ENCODE measurements around the gene ARHGAP8. TPM values are rescaled to one million over a fixed set of nuclear protein-coding genes. Genes with fewer than 3 reads are reported as not detected.
A peak's percentile ranks its signal among the peaks of the same experiment; 100 is the strongest.
"Not testable (repeated sequence)": the region's sequence is repeated elsewhere in the genome, so short reads cannot be mapped to it uniquely, and the experiment has no call there.

The ARHGAP8 gene
- total RNA-seq, 2 experiments from 2014 or later, result 3.3 to 3.4 TPM

GRCh38 chr22:44845191-44845590 is 92.8 kb downstream of the ARHGAP8 start:
- no peaks in the 10 kb centered on the region for H3K36me3 Mint-ChIP-seq (ENCODE audit: low read depth)
- peaks cover 7% of the 10 kb centered on the region for H3K9me3 Mint-ChIP-seq (ENCODE audit: low read depth)
- ChIA-PET POLR2A (no interaction called here), CTCF (no interaction called here)
- H3K4me1 Mint-ChIP-seq, result no peaks in the 10 kb centered on the region
- no peak for ATAC-seq
- no peak overlapping the region for H3K27ac Mint-ChIP-seq
- intact Hi-C loops (cut with DNase I, micrococcal nuclease), result no loop called here
- no peak overlapping the region for H3K4me3 Mint-ChIP-seq
- H3K27me3 Mint-ChIP-seq, result no peaks in the 10 kb centered on the region
- DNase-seq, result no peak

GRCh38 chr22:44845796-44846720 is 93.7 kb downstream of the ARHGAP8 start:
- POLR2A ChIA-PET, result no interaction called here
- Mint-ChIP-seq H3K36me3 (ENCODE audit: low read depth) (no peaks in the 10 kb centered on the region), H3K27me3 (no peaks in the 10 kb centered on the region), H3K4me1 (no peaks in the 10 kb centered on the region), H3K27ac (no peak overlapping the region), H3K9me3 (ENCODE audit: low read depth) (peaks cover 7% of the 10 kb centered on the region), H3K4me3 (no peak overlapping the region)
- CTCF ChIA-PET, result no interaction called here
- intact Hi-C loops (cut with DNase I, micrococcal nuclease), result no loop called here
- ATAC-seq (no peak), DNase-seq (no peak)

DNA sequence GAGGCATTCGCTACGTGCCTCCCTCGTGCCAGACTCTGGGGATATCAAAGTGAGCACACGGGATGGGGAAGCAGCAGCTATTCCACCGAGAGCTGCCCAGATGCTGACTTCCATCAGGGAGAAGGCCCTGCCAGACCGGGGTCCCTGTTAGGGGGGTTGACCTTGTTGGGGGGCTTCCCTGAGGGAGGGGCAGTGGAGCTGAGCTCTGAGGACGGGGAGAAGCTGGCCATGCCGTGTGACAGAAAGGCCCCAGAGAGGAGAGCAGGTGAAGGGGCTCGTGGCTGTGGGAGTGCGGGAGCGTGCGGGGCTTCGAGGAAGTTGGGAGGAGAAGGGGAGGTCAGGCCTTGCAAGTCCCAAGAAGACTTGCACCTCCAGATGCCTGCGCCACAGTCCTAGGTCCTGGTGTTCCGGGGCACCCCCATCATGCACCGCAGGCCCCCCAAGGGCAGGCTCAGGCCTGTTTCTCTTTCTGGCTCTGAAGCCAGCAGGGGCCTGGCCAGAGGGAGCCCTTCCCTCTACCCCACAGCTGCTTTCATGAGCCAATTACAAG is 94.4 kb downstream of the ARHGAP8 start:
- DNase-seq, result no peak
- no peak for ATAC-seq
- no peak overlapping the region for H3K27ac Mint-ChIP-seq
- POLR2A ChIA-PET, result no interaction called here
- H3K36me3 Mint-ChIP-seq (ENCODE audit: low read depth), result no peaks in the 10 kb centered on the region
- H3K4me1 Mint-ChIP-seq, result no peaks in the 10 kb centered on the region
- no peak overlapping the region for H3K4me3 Mint-ChIP-seq
- H3K9me3 Mint-ChIP-seq (ENCODE audit: low read depth), result peaks cover 7% of the 10 kb centered on the region
- CTCF ChIA-PET, result interaction anchor here (0.8 kb wide), 1 partner anchor 454 kb away, joined by 3 read pairs; no protein-coding TSS in a partner anchor
- no peaks in the 10 kb centered on the region for H3K27me3 Mint-ChIP-seq
- intact Hi-C loops (cut with DNase I, micrococcal nuclease), result no loop called here

DNA sequence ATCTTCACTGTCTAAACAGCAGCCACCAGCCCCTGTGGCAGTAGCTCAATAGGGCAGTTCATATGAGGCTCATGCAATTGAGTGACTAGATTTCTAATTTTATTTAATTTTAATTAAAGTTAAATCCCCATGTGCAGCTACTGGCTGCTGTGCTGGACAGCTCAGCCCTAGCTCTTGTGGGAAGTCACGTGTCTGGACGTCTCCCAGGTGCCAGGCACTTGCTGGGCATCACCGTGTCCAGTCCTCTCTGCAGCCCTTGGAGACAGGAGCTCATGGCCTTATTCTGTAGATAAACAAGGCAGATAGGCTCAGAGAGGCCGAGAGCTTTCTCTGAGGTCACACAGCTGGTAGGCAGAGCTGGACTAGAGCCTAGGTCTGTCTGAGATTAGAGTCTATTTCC is 95.0 kb downstream of the ARHGAP8 start:
- DNase-seq (no peak), ATAC-seq (no peak)
- intact Hi-C loops (cut with DNase I, micrococcal nuclease), result no loop called here
- Mint-ChIP-seq H3K27me3 (no peaks in the 10 kb centered on the region), H3K27ac (no peak overlapping the region), H3K4me1 (no peaks in the 10 kb centered on the region), H3K4me3 (no peak overlapping the region), H3K36me3 (ENCODE audit: low read depth) (no peaks in the 10 kb centered on the region), H3K9me3 (ENCODE audit: low read depth) (peaks cover 7% of the 10 kb centered on the region)
- ChIA-PET POLR2A (no interaction called here), CTCF (interaction anchor here (0.8 kb wide), 1 partner anchor 453 kb away, joined by 3 read pairs; no protein-coding TSS in a partner anchor)

- POLR2A ChIA-PET, result no interaction called here
- intact Hi-C loops (cut with DNase I, micrococcal nuclease), result no loop called here
- no peak for ATAC-seq
- no peak overlapping the region for H3K27ac Mint-ChIP-seq
- H3K9me3 Mint-ChIP-seq (ENCODE audit: low read depth), result peaks cover 7% of the 10 kb centered on the region
- H3K36me3 Mint-ChIP-seq (ENCODE audit: low read depth), result no peaks in the 10 kb centered on the region
- no peaks in the 10 kb centered on the region for H3K4me1 Mint-ChIP-seq
- H3K27me3 Mint-ChIP-seq, result no peaks in the 10 kb centered on the region
- CTCF ChIA-PET, result interaction anchor here (0.8 kb wide), 1 partner anchor 453 kb away, joined by 3 read pairs; no protein-coding TSS in a partner anchor
- H3K4me3 Mint-ChIP-seq, result no peak overlapping the region
- DNase-seq, result no peak
Observed at GRCh38 chr22:44847892-44848291, 95.5 kb downstream of the ARHGAP8 start.

DNA sequence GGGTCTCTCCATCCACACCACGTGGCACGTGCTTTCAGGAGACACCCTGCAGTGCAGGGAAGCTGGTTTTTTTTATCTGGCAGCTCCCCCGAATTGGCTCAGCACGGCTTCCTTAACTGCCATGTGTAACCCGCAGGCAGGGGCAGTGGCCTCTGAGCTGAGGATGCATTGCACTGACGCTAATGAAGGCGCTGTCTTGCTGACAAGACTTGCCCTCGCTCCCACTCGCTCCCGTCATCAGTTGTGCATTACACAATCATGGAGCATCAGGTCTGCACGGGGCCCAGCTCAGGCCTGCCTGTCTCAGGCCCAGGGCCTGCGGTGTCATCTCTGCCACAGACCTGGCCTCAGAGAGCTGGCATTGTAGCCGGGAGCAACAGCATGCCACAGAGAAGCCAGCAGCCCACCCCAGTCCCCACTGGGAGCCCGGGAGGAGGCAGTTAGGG is 95.9 kb downstream of the ARHGAP8 start:
- no peak for ATAC-seq
- H3K27me3 Mint-ChIP-seq, result no peaks in the 10 kb centered on the region
- no peak overlapping the region for H3K4me3 Mint-ChIP-seq
- POLR2A ChIA-PET, result no interaction called here
- no peak for DNase-seq
- CTCF ChIA-PET, result no interaction called here
- intact Hi-C loops (cut with DNase I, micrococcal nuclease), result no loop called here
- H3K9me3 Mint-ChIP-seq (ENCODE audit: low read depth), result peaks cover 7% of the 10 kb centered on the region
- H3K27ac Mint-ChIP-seq, result no peak overlapping the region
- peaks cover 2% of the 10 kb centered on the region for H3K4me1 Mint-ChIP-seq
- no peaks in the 10 kb centered on the region for H3K36me3 Mint-ChIP-seq (ENCODE audit: low read depth)

- Mint-ChIP-seq H3K4me3 (no peak overlapping the region), H3K27me3 (no peaks in the 10 kb centered on the region), H3K4me1 (peaks cover 3% of the 10 kb centered on the region), H3K9me3 (ENCODE audit: low read depth) (peaks cover 7% of the 10 kb centered on the region), H3K36me3 (ENCODE audit: low read depth) (no peaks in the 10 kb centered on the region), H3K27ac (no peak overlapping the region)
- POLR2A ChIA-PET, result no interaction called here
- CTCF ChIA-PET, result no interaction called here
- no peak for DNase-seq
- ATAC-seq, result no peak
- intact Hi-C loops (cut with DNase I, micrococcal nuclease), result no loop called here
Observed at GRCh38 chr22:44848791-44849420, 96.5 kb downstream of the ARHGAP8 start.

DNA sequence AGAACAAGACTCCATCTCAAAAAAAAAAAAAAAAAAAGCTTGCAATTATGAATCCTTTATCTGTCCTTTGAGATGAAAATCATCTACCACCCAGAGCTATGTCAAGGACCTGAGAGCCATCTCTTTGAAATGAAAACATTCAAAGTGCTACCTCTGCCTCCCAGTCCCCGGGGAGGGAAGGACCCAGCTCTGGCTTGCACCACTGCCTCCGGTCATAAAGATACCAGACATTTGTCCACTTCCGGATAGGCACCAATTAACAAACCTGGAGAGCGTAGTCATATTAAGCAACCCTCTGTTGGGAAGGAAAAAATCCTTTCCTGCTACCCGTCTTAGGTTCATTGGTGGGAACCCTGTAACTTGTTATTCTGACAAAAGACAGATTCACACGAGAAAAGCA is 98.6 kb downstream of the ARHGAP8 start:
- no peaks in the 10 kb centered on the region for H3K27me3 Mint-ChIP-seq
- CTCF ChIA-PET, result no interaction called here
- no peak overlapping the region for H3K4me3 Mint-ChIP-seq
- peaks cover 10% of the 10 kb centered on the region for H3K4me1 Mint-ChIP-seq
- intact Hi-C loops (cut with DNase I, micrococcal nuclease), result no loop called here
- H3K9me3 Mint-ChIP-seq (ENCODE audit: low read depth), result no peaks in the 10 kb centered on the region
- H3K27ac Mint-ChIP-seq, result peak overlapping the region; percentile 47
- DNase-seq (no peak), ATAC-seq (no peak)
- POLR2A ChIA-PET, result no interaction called here
- no peaks in the 10 kb centered on the region for H3K36me3 Mint-ChIP-seq (ENCODE audit: low read depth)

- H3K27me3 Mint-ChIP-seq; H3K36me3 Mint-ChIP-seq (ENCODE audit: low read depth); H3K4me3 Mint-ChIP-seq; intact Hi-C loops (cut with DNase I, micrococcal nuclease); H3K9me3 Mint-ChIP-seq (ENCODE audit: low read depth); CTCF ChIA-PET; ATAC-seq; DNase-seq; H3K27ac Mint-ChIP-seq: not testable (repeated sequence)
- H3K4me1 Mint-ChIP-seq, result peaks cover 11% of the 10 kb centered on the region
- POLR2A ChIA-PET, result interaction anchor here (0.6 kb wide), 1 partner anchor 26 kb away, joined by 7 read pairs; no protein-coding TSS in a partner anchor
Observed at GRCh38 chr22:44854641-44855040, 102.3 kb downstream of the ARHGAP8 start.

GRCh38 chr22:44855855-44856254 is 103.5 kb downstream of the ARHGAP8 start:
- DNase-seq, result peak; percentile 38
- H3K27ac Mint-ChIP-seq, result no peak overlapping the region
- H3K4me3 Mint-ChIP-seq, result no peak overlapping the region
- no peaks in the 10 kb centered on the region for H3K27me3 Mint-ChIP-seq
- intact Hi-C loops (cut with DNase I, micrococcal nuclease), result no loop called here
- H3K4me1 Mint-ChIP-seq, result peaks cover 11% of the 10 kb centered on the region
- H3K36me3 Mint-ChIP-seq (ENCODE audit: low read depth), result no peaks in the 10 kb centered on the region
- ChIA-PET POLR2A (no interaction called here), CTCF (no interaction called here)
- H3K9me3 Mint-ChIP-seq (ENCODE audit: low read depth), result no peaks in the 10 kb centered on the region
- peak; percentile 77 for ATAC-seq

DNA sequence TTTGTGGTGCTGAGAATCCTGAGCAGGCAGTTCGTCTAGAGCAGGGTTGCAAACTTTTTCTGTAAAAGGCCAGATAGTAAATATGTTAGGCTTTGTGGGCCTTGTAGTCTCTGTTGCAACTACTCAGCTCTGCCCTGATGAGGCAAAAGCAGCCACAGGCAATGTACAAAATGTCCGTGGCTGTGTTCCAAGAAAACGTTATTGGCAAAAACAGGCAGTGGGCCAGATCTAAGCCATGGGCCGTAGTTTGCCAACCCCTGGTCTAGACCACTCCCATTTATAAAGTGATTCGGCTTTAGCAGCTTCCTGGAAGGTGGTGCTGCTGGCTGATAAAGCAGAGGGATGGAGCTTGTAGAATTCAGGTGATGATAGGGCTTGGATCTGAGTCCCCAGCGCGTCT is 106.4 kb downstream of the ARHGAP8 start:
- H3K27me3 Mint-ChIP-seq; ATAC-seq; DNase-seq; H3K27ac Mint-ChIP-seq; H3K4me3 Mint-ChIP-seq; POLR2A ChIA-PET; CTCF ChIA-PET; H3K9me3 Mint-ChIP-seq (ENCODE audit: low read depth); H3K4me1 Mint-ChIP-seq; intact Hi-C loops (cut with DNase I, micrococcal nuclease); H3K36me3 Mint-ChIP-seq (ENCODE audit: low read depth): not testable (repeated sequence)

DNA sequence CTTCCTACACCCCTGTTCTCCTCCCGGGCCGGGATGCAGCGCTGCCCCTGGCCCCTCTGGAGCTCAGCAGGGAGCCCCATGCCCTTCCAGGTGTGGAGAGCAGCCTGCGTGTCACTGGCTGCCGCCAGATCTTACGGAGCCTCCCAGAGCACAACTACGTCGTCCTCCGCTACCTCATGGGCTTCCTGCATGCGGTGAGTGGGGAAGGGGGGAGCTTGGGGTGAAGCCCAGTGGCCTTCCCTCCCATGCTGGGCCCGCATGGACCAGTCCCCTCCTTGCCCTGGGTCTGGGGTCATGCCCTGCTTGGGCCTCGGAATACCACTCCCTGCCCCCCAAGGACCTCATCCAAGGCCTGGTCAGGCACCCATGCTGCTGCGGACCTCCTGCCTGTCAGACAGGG is 107.3 kb downstream of the ARHGAP8 start:
- Mint-ChIP-seq H3K36me3 (ENCODE audit: low read depth) (no peaks in the 10 kb centered on the region), H3K4me3 (no peak overlapping the region), H3K27ac (no peak overlapping the region), H3K4me1 (peaks cover 4% of the 10 kb centered on the region), H3K27me3 (peaks cover 2% of the 10 kb centered on the region), H3K9me3 (ENCODE audit: low read depth) (no peaks in the 10 kb centered on the region)
- CTCF ChIA-PET, result no interaction called here
- POLR2A ChIA-PET, result no interaction called here
- ATAC-seq (no peak), DNase-seq (no peak)
- intact Hi-C loops (cut with DNase I, micrococcal nuclease), result no loop called here
